GM18951 (cell line): ENCODE data around the gene CGREF1.

Experiments used
- POLR2A ChIP-seq: IDR thresholded peaks from 4 replicates; pipeline ENCODE4 v1.6.1; 2011; ENCODE audit warnings: mild to moderate bottlenecking; ENCODE audit not compliant: insufficient read length, insufficient read depth; ENCODE audit errors: extremely low read depth
- in situ Hi-C: fragments of 300-500 bp; cut with MboI; formaldehyde crosslinking; loops from one replicate; pipeline ENCODE4 v1.12.0; 2022; ENCODE audit warnings: low sequenced_read_pairs, mixed read lengths, inconsistent platforms; ENCODE audit not compliant: unreplicated experiment

Gene CGREF1

GRCh38 chr2:27094353-27094984, 24.5 kb downstream of the CGREF1 start:
- in situ Hi-C loops = no loop called here
- TF ChIP-seq POLR2A = no peak

- no peak for TF ChIP-seq POLR2A
- in situ Hi-C loops = no loop called here
Measured at GRCh38 chr2:27093430-27094352, 25.2 kb downstream of the CGREF1 start.

GRCh38 chr2:27092696-27093429, 26.1 kb downstream of the CGREF1 start:
- in situ Hi-C loops = no loop called here
- no peak for TF ChIP-seq POLR2A

- TF ChIP-seq POLR2A = no peak
- in situ Hi-C loops = no loop called here
Measured at GRCh38 chr2:27091746-27092695, 26.9 kb downstream of the CGREF1 start.

- TF ChIP-seq POLR2A = no peak
Measured at GRCh38 chr2:27089111-27089954, 29.6 kb downstream of the CGREF1 start.

GRCh38 chr2:27088634-27089033, 30.3 kb downstream of the CGREF1 start:
- in situ Hi-C loops = no loop called here
- no peak for TF ChIP-seq POLR2A

More at GRCh38 chr2:27089111-27089954, 29.6 kb downstream of the CGREF1 start:
- in situ Hi-C loops = no loop called here

GRCh38 chr2:27087823-27088410, 31.0 kb downstream of the CGREF1 start:
- in situ Hi-C loops = no loop called here
- TF ChIP-seq POLR2A = no peak

- peak; percentile 61 for TF ChIP-seq POLR2A
- in situ Hi-C loops = no loop called here
Measured at GRCh38 chr2:27086724-27087593, 32.0 kb downstream of the CGREF1 start, which contains the start of gene KHK. KHK (plus strand) TSS chr2:27086772; CDS start chr2:27087260, 488 bp downstream.

GRCh38 chr2:27086090-27086723, 32.7 kb downstream of the CGREF1 start:
- in situ Hi-C loops = no loop called here
- peak; percentile 73 for TF ChIP-seq POLR2A

- no peak for TF ChIP-seq POLR2A
Measured at GRCh38 chr2:27085673-27086089, 33.2 kb downstream of the CGREF1 start.

GRCh38 chr2:27085062-27085672, 33.8 kb downstream of the CGREF1 start:
- in situ Hi-C loops = no loop called here

More at GRCh38 chr2:27085673-27086089, 33.2 kb downstream of the CGREF1 start:
- in situ Hi-C loops = no loop called here

More at GRCh38 chr2:27085062-27085672, 33.8 kb downstream of the CGREF1 start:
- no peak for TF ChIP-seq POLR2A
